ENCODE measurements around the gene CCSER1. TPM values are rescaled to one million over a fixed set of nuclear protein-coding genes. Genes with fewer than 3 reads are reported as not detected.
A peak's percentile ranks its signal among the peaks of the same experiment; 100 is the strongest.
"Not testable (repeated sequence)": the region's sequence is repeated elsewhere in the genome, so short reads cannot be mapped to it uniquely, and the experiment has no call there.

CCSER1 gene
- total RNA-seq, 1 donor from 2014 or later, result 15.7 TPM

- no peak for DNase-seq (ENCODE audit: low spot score)
- intact Hi-C loops (cut with DNase I), result loop anchor here (10.0 kb wide), 1 partner anchor 117 kb away; no protein-coding TSS in a partner anchor
Measured at GRCh38 chr4:91127831-91128230, 1000.6 kb downstream of the CCSER1 start.

DNA sequence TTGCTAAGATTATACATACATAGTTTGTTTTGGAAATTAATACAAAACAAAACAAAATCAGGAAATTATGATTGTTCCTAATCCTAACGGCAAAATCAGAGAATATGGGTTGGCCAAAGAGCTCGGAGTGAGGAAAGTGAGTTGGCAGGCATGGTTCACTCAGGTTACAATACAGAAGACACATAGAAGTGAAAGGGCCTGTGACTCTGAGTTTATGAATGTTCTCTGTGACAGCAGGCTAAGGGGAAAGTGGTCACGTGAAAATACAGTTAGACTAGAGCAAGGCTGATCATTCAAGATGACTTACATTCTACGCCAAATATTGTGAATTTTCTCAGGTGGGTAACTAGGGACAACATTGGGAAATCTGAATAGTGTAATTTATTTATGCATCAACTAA is 1001.3 kb downstream of the CCSER1 start:
- DNase-seq (ENCODE audit: low spot score), result no peak
- intact Hi-C loops (cut with DNase I), result loop anchor here (10.0 kb wide), 1 partner anchor 116 kb away; no protein-coding TSS in a partner anchor

DNA sequence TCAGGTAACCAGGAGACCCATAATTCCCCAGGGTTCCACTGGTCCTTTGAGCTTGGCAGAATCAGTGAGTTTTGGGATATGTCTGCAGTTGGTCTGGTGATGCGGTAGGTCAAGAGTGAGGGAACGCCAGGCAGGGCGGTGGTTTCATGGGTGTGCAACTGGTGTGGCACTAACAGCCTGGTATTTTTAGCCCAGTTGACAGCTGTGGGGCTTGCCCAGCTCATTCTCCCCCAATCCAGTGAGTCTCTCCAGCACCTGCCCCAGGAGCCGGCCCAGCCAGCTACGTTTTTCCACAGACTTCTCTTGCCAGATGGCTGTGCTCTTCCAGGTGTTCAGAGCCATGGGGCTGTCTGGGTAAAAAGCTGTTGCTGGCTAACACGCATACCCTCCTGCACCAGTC is 1019.9 kb downstream of the CCSER1 start:
- intact Hi-C loops (cut with DNase I), result no loop called here
- no peak for DNase-seq (ENCODE audit: low spot score)

- intact Hi-C loops (cut with DNase I); DNase-seq (ENCODE audit: low spot score): not testable (repeated sequence)
Measured at GRCh38 chr4:91154041-91154440, 1026.8 kb downstream of the CCSER1 start.

DNA sequence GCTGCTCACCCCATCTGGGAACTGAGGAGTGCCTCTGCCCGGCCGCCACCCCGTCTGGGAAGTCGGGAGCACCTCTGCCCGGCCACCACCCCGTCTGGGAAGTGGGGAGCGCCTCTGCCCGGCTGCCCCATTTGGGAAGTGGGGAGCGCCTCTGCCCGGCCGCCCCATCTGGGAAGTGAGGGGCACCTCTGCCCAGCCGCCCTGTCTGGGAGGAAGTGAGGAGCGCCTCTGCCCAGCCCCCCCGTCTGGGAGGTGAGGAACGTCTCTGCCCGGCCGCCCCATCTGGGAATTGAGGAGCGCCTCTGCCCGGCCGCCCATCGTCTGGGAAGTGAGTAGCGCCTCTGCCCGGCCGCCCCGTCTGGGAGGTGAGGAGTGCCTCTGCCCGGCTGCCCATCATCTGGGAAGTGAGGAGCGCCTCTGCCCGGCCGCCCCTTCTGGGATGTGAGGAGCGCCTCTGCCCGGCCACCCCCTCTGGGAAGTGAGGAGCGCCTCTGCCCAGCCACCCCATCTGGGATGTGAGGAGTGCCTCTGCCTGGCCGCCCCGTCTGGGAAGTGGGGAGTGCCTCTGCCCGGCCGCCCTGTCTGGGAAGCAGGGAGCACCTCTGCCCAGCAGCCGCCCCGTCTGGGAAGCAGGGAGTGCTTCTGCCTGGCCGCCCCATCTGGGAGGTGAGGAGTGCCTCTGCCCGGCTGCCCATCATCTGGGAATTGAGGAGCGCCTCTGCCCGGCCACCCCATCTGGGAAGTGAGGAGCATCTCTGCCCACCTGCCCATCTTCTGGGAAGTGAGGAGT is 1040.9 kb downstream of the CCSER1 start:
- intact Hi-C loops (cut with DNase I); DNase-seq (ENCODE audit: low spot score): not testable (repeated sequence)

- DNase-seq (ENCODE audit: low spot score), result no peak
- intact Hi-C loops (cut with DNase I), result no loop called here
Measured at GRCh38 chr4:91170768-91171167, 1043.6 kb downstream of the CCSER1 start.

DNA sequence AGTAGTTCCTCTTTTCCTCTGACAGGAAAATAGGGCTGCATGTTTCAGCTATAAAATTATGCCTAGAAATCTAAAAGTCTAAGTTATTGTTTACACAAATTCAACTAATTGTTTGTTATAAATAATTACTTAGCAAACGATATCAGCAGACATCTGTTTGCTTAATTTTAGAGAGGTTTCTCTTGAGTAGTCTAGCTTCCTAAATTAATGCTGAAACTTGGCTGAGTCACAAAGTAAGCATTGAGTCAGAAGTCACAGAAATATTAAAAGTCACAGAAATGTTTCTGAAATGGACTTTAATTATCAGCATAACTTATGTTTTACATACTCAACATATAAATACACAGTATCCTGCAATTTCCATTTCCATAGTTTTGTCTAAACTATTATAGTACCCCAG is 1044.0 kb downstream of the CCSER1 start:
- DNase-seq (ENCODE audit: low spot score), result no peak
- intact Hi-C loops (cut with DNase I), result no loop called here

DNA sequence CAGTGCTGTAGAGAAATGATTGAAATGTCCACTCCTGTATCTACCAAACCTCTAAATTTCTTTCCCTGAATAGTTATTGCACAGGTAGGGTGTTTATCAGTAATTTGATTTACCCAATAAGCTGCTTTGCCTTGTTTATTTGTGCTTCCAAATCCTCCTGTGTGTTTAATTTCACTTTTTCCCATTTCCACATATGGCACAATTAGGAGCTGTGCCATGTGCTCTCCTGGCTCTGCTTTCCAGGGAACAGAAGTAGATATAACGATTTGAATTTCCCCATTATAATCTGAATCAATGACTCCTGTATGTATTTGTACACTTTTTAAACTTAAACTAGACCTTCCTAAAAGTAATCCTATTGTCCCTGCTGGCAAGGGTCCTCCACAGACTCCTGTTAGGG is 1057.9 kb downstream of the CCSER1 start:
- intact Hi-C loops (cut with DNase I); DNase-seq (ENCODE audit: low spot score): not testable (repeated sequence)

- intact Hi-C loops (cut with DNase I), result no loop called here
- no peak for DNase-seq (ENCODE audit: low spot score)
Measured at GRCh38 chr4:91198951-91199350, 1071.8 kb downstream of the CCSER1 start.

DNA sequence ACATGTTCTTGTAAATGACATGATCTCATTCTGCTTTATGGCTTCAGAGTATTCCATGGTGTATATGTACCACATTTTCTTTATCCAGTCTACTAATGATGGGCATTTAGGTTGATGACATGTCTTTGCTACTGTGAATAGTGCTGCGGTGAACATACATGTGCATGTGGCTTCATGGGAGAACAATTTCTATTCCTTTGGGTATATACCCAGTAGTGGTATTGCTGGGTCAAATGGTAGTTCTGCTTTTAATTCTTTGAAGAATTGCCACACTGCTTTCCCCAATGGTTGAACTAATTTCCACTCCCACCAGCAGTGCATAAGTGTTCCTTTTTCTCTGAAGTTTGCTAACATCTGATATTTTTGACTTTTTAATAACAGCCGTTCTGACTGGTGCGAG is 1080.3 kb downstream of the CCSER1 start:
- intact Hi-C loops (cut with DNase I), result no loop called here
- no peak for DNase-seq (ENCODE audit: low spot score)

DNA sequence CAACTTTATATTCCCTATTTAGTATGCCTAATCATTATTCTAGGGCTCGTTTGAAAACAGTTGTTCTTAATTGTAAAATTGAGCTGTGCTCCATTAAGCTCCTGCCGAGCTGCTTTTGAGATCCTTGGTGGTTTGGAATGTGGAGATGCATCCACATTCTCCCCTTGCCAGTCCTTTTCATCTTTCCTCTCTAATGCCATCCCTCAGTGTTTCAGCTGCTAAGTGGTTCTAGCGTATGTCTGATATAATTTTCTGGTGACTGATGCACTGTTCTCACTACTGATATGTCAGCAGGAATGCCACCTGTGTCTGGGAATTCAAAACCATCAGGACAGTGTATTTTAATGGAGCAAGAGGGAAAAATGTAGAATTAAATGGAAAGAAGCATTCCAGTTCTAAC is 1085.0 kb downstream of the CCSER1 start:
- no peak for DNase-seq (ENCODE audit: low spot score)
- intact Hi-C loops (cut with DNase I), result no loop called here

- DNase-seq (ENCODE audit: low spot score); intact Hi-C loops (cut with DNase I): not testable (repeated sequence)
Measured at GRCh38 chr4:91217831-91218403, 1090.7 kb downstream of the CCSER1 start.

DNA sequence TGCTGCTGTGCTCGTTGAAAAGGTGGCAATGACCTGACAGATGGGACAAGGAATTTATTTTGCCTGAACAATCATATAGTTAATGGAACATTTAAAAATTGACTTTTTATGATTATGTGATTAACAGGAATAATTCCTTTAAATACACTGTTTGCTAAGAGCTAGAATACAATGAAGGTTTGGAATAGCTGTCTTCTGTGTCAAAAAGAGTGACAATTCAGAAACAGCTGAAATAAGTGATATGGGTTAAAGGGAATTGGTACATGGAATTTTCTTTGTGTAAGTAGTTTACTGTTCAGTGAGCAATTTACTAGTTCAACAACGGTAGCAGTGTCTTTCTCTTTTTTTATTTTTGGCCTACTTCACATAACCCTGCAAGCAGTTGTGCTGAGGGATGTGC is 1093.1 kb downstream of the CCSER1 start:
- no peak for DNase-seq (ENCODE audit: low spot score)
- intact Hi-C loops (cut with DNase I), result no loop called here

- intact Hi-C loops (cut with DNase I), result no loop called here
- no peak for DNase-seq (ENCODE audit: low spot score)
Measured at GRCh38 chr4:91222014-91222413, 1094.8 kb downstream of the CCSER1 start.

GRCh38 chr4:91226867-91227266 is 1099.7 kb downstream of the CCSER1 start:
- intact Hi-C loops (cut with DNase I), result no loop called here

DNA sequence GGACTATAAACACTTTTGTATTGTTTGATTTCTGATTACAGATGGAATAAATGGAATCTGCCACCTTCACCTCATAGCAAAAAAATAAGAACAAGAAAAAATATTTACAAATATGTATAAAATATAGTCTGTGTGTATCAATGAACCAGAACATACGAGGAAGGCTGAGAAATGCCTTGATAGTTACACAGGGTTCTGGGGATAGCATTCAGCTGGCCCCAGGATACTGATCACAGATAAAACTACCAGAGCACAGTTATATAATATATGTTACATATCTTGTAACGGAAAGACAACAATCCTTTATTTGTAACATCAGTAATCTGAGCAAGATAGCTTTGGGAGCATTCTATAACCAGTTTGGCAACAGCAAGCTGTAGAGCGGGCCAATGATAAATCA is 1101.5 kb downstream of the CCSER1 start:
- no peak for DNase-seq (ENCODE audit: low spot score)
- intact Hi-C loops (cut with DNase I), result no loop called here

More at GRCh38 chr4:91226867-91227266, 1099.7 kb downstream of the CCSER1 start:
- DNase-seq (ENCODE audit: low spot score), result no peak

DNA sequence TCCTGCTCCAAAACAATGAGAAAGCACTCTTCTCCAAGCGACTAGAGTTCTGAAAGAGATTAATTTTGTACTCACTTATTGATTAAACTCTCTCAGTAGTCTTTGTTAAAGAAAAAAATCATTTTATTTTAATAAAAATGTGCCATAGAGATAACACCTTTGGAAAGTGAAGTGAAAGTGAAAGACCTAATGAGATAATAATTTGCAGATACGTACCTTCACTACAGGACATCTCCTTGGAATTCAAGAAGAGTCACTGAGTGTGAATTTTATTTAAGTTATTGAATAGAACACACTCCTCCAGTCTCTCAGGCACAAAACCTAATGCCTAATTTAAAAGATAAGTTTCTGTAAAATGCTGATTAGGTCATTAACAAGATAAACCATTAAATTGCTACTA is 1106.0 kb downstream of the CCSER1 start:
- intact Hi-C loops (cut with DNase I), result no loop called here
- DNase-seq (ENCODE audit: low spot score), result no peak

DNA sequence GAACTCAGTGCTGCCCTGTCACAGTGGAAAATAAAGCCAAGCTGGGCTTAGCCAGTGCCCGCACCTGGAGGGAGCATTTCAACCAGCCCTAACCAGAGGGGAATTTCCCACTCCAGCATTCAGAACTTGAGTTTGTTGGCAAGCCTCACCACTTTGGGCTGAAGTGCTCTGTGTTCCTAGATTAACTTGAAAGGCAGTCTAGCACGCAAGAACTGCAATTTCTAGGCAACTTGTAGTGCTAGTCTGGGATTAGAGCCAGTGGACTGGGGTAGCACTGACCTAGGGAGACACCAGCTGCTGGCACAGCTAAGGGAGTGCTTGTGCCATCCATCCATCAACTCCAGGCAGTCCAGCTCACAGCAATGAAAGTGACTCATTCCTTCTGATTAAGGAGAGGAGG is 1115.9 kb downstream of the CCSER1 start:
- peak; percentile 76 for DNase-seq (ENCODE audit: low spot score)
- intact Hi-C loops (cut with DNase I), result loop anchor here (10.0 kb wide), 1 partner anchor 118 kb away; no protein-coding TSS in a partner anchor

GRCh38 chr4:91256043-91256442 is 1128.8 kb downstream of the CCSER1 start:
- no peak for DNase-seq (ENCODE audit: low spot score)
- intact Hi-C loops (cut with DNase I), result no loop called here

- intact Hi-C loops (cut with DNase I), result no loop called here
- no peak for DNase-seq (ENCODE audit: low spot score)
Measured at GRCh38 chr4:91256751-91257150, 1129.6 kb downstream of the CCSER1 start.

- DNase-seq (ENCODE audit: low spot score), result no peak
- intact Hi-C loops (cut with DNase I), result no loop called here
Measured at GRCh38 chr4:91257721-91258120, 1130.5 kb downstream of the CCSER1 start.

Data from cardiac septum (tissue), 1 donor.